Endodermal cell (in vitro differentiated cells): ENCODE data around the gene DNAJC10. TPM values are rescaled to one million over a fixed set of nuclear protein-coding genes. Genes with fewer than 3 reads are reported as not detected.

Source experiments
- DNase-seq: peaks from one replicate; pipeline ENCODE4 v3.0.0-alpha.2; 2017
- H3K27ac ChIP-seq: 2 replicates; pipeline ENCODE4 v1.5.1; 2013; ENCODE audit warnings: mild to moderate bottlenecking, low read depth, low read length, moderate library complexity
- H3K27me3 ChIP-seq: 2 replicates; pipeline ENCODE4 v1.6.1; 2013; ENCODE audit warnings: mild to moderate bottlenecking, low read length, moderate library complexity; ENCODE audit not compliant: insufficient read depth, control insufficient read depth, poor library complexity, severe bottlenecking
- H3K36me3 ChIP-seq: 2 replicates; pipeline ENCODE4 v1.7.0; 2013; ENCODE audit warnings: mild to moderate bottlenecking, low read length, moderate library complexity; ENCODE audit not compliant: control insufficient read depth, insufficient read depth
- H3K4me1 ChIP-seq: one replicate; pipeline ENCODE4 v1.7.0; 2013; ENCODE audit warnings: low read length; ENCODE audit not compliant: control insufficient read depth, insufficient read depth
- H3K4me3 ChIP-seq: 2 replicates; pipeline ENCODE4 v1.5.1; 2013; ENCODE audit warnings: mild to moderate bottlenecking, low read length, moderate library complexity
- H3K9ac ChIP-seq: 2 replicates; pipeline ENCODE4 v1.6.1; 2013; ENCODE audit warnings: mild to moderate bottlenecking, low read length, moderate library complexity; ENCODE audit not compliant: poor library complexity, severe bottlenecking; ENCODE audit errors: extremely low read depth
- H3K9me3 ChIP-seq: 2 replicates; pipeline ENCODE4 v1.6.1; 2013; ENCODE audit warnings: mild to moderate bottlenecking, low read length, moderate library complexity; ENCODE audit not compliant: control insufficient read depth
- H3K27ac Mint-ChIP-seq: 2 replicates; pipeline ENCODE4 v1.8.0; 2020; ENCODE audit warnings: mixed read lengths
- H3K27me3 Mint-ChIP-seq: 2 replicates; pipeline ENCODE4 v1.8.0; 2021; ENCODE audit warnings: mild to moderate bottlenecking, mixed read lengths; ENCODE audit not compliant: insufficient read depth
- H3K36me3 Mint-ChIP-seq: 2 replicates; pipeline ENCODE4 v1.8.0; 2020; ENCODE audit warnings: low read depth, mixed read lengths
- H3K4me1 Mint-ChIP-seq: 2 replicates; pipeline ENCODE4 v1.8.0; 2020; ENCODE audit warnings: mixed read lengths
- H3K4me3 Mint-ChIP-seq: 2 replicates; pipeline ENCODE4 v1.8.0; 2020; ENCODE audit warnings: mild to moderate bottlenecking, moderate library complexity, mixed read lengths
- H3K9me3 Mint-ChIP-seq: 2 replicates; pipeline ENCODE4 v1.8.0; 2020; ENCODE audit warnings: mild to moderate bottlenecking, mixed read lengths
- CTCF ChIP-seq: fragments of 200-600 bp; sonication (generic); conservative IDR thresholded peaks from 2 replicates; pipeline ENCODE4 v1.5.0; 2021; ENCODE audit warnings: antibody characterized with exemption, mild to moderate bottlenecking
- WGBS, 2 experiments: methylation state at CpG; one replicate each; pipeline versions ENCODE4 v1.1.5 to v1.1.7; 2013; ENCODE audit warnings: missing lambda C conversion rate in 2 of 2, mixed read lengths in 1 of 2; ENCODE audit not compliant: insufficient coverage in 1 of 2, insufficient read length in 1 of 2; 5-methylcytosine and 5-hydroxymethylcytosine counted together
- total RNA-seq, 2 donors: library from RNA; stranded (reverse); fragmentation: NEBNext Ultra II Directional in 1 of 2; extraction: Animal tissue kit (Norgen Biotek cat#: 25700) in 1 of 2; gene quantifications; 2 replicates in 1 of 2; 3 replicates in 1 of 2; pipeline ENCODE4 v1.2.1, GENCODE V29; 2021

DNAJC10 gene
- total RNA-seq, 2 donors from 2014 or later, result 212 to 232 TPM

GRCh38 chr2:182818925-182819324 lies 102.9 kb downstream of the DNAJC10 start:
- Mint-ChIP-seq H3K4me3 (no peak overlapping the region), H3K27ac (peak overlapping the region; percentile 49), H3K36me3 (no peaks in the 10 kb centered on the region), H3K27me3 (peaks cover 3% of the 10 kb centered on the region), H3K9me3 (no peaks in the 10 kb centered on the region), H3K4me1 (peaks cover 35% of the 10 kb centered on the region)
- Histone ChIP-seq H3K4me3 (no peak overlapping the region), H3K36me3 (no peaks in the 10 kb centered on the region), H3K9me3 (no peaks in the 10 kb centered on the region), H3K9ac (no peak overlapping the region), H3K4me1 (peaks cover 19% of the 10 kb centered on the region), H3K27ac (peak overlapping the region; percentile 88), H3K27me3 (no peaks in the 10 kb centered on the region)
- DNase-seq, result peak; percentile 58
- TF ChIP-seq CTCF, result no peak
- 19 to 26% methylated on average over 3 to 4 of the region's 4 CpGs for WGBS, 2 experiments

- Histone ChIP-seq H3K27ac (peak overlapping the region; percentile 88), H3K9me3 (no peaks in the 10 kb centered on the region), H3K9ac (no peak overlapping the region), H3K4me1 (peaks cover 22% of the 10 kb centered on the region), H3K36me3 (no peaks in the 10 kb centered on the region), H3K4me3 (no peak overlapping the region), H3K27me3 (no peaks in the 10 kb centered on the region)
- Mint-ChIP-seq H3K9me3 (no peaks in the 10 kb centered on the region), H3K4me3 (no peak overlapping the region), H3K27ac (no peak overlapping the region), H3K36me3 (no peaks in the 10 kb centered on the region), H3K27me3 (peaks cover under 1% of the 10 kb centered on the region), H3K4me1 (peaks cover 40% of the 10 kb centered on the region)
- DNase-seq, result no peak
- WGBS, 2 experiments, result 92 to 95% methylated on average over 2 to 4 of the region's 4 CpGs
- no peak for TF ChIP-seq CTCF
Measured at GRCh38 chr2:182819412-182819811, 103.4 kb downstream of the DNAJC10 start.

GRCh38 chr2:182821182-182821581 lies 105.1 kb downstream of the DNAJC10 start:
- TF ChIP-seq CTCF, result no peak
- Mint-ChIP-seq H3K27me3 (no peaks in the 10 kb centered on the region), H3K36me3 (no peaks in the 10 kb centered on the region)

More at GRCh38 chr2:182821182-182821581, 105.1 kb downstream of the DNAJC10 start:
- 100% methylated on average over 2 of the region's 2 CpGs; no CpG with 5 or more reads in 1 of the 2 experiments for WGBS, 2 experiments
- DNase-seq, result no peak
- H3K4me1 Mint-ChIP-seq, result peaks cover 58% of the 10 kb centered on the region
- no peak overlapping the region for H3K27ac Mint-ChIP-seq
- H3K9me3 Mint-ChIP-seq, result no peaks in the 10 kb centered on the region
- Histone ChIP-seq H3K9me3 (no peaks in the 10 kb centered on the region), H3K4me1 (peaks cover 31% of the 10 kb centered on the region), H3K27ac (no peak overlapping the region), H3K27me3 (no peaks in the 10 kb centered on the region), H3K36me3 (no peaks in the 10 kb centered on the region), H3K9ac (no peak overlapping the region), H3K4me3 (no peak overlapping the region)
- H3K4me3 Mint-ChIP-seq, result no peak overlapping the region
